Measurements from ENCODE around the gene LRRC42.
"Not testable (repeated sequence)": the region's sequence is repeated elsewhere in the genome, so short reads cannot be mapped to it uniquely, and the experiment has no call there.

DNA sequence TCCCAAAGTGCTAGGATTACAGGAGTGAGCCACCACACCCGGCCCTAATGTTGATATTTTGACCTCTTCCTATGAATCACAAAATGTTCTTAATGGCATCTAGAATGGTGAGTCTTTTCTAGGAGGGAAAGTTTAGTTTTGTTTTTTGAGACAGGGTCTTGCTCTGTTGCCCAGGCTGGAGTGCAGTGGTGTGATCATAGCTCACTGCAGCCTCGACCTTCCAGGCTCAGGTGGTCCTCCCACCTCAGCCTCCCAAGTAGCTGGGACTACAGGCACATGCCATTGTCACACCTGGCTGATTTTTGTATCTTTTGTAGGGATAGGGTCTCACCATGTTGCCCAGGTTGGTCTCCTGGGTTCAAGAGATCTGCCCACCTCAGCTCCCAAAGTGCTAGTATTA is 23.2 kb downstream of the LRRC42 start:
- TF ChIP-seq POLR2A (IDR thresholded peaks at IDR 0.05; ENCODE audit: low read length); GATA1 (IDR thresholded peaks at IDR 0.05; ENCODE audit: low read depth, low read length): not testable (repeated sequence)

Data from erythroblast (primary cell).